IPS-20b (cell line): ENCODE measurements around the gene LEFTY1.

Source experiments
- H3K27ac ChIP-seq: one replicate; pipeline ENCODE4 v1.5.1; 2013; ENCODE audit warnings: low read length
- H3K27me3 ChIP-seq: 2 replicates; pipeline ENCODE4 v1.6.1; 2013; ENCODE audit warnings: mild to moderate bottlenecking, low read length, inconsistent platforms; ENCODE audit not compliant: insufficient read depth
- H3K36me3 ChIP-seq: 2 replicates; pipeline ENCODE4 v1.6.1; 2013; ENCODE audit warnings: low read depth, mild to moderate bottlenecking, inconsistent platforms, low read length, moderate library complexity; ENCODE audit not compliant: insufficient read depth
- H3K4me1 ChIP-seq: 2 replicates; pipeline ENCODE4 v1.6.1; 2013; ENCODE audit warnings: mild to moderate bottlenecking, control low read depth, inconsistent platforms, low read length, moderate library complexity; ENCODE audit not compliant: insufficient read depth
- H3K4me3 ChIP-seq: 2 replicates; pipeline ENCODE4 v1.5.1; 2013; ENCODE audit warnings: mild to moderate bottlenecking, low read length, inconsistent platforms
- H3K9ac ChIP-seq: 2 replicates; pipeline ENCODE4 v1.6.1; 2013; ENCODE audit warnings: low read depth, mild to moderate bottlenecking, inconsistent platforms, low read length, moderate library complexity
- H3K9me3 ChIP-seq: 2 replicates; pipeline ENCODE4 v1.6.1; 2013; ENCODE audit warnings: mild to moderate bottlenecking, low read depth, low read length, inconsistent platforms; ENCODE audit not compliant: insufficient read depth

Gene LEFTY1

DNA sequence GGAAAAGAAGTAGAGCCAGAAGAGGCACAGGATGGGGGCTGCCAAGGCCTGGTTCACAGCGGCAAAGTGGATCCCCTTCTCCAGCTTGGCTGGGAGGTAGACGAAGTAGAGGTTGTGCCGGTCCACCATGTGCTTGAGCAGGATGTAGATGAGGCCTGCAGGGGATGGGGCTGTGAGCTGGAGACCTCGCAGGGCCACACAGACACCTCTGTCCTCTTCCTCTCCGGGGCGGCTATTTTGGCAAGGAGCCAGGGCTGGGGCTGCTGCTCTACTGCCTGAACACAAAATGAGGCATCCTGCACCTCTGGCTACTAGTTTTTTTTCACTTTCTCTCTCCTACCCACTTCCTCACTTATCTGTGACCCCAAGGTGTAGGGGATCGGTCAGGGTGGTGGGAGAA, 39.0 kb downstream of the LEFTY1 start:
- Histone ChIP-seq H3K36me3 (peaks cover 54% of the 10 kb centered on the region), H3K27ac (no peak overlapping the region), H3K9ac (no peak overlapping the region), H3K4me1 (peaks cover 7% of the 10 kb centered on the region; the same call in 1 of the 2 replicates), H3K4me3 (no peak overlapping the region), H3K9me3 (peaks cover 3% of the 10 kb centered on the region; the same call in 1 of the 2 replicates), H3K27me3 (no peaks in the 10 kb centered on the region)

DNA sequence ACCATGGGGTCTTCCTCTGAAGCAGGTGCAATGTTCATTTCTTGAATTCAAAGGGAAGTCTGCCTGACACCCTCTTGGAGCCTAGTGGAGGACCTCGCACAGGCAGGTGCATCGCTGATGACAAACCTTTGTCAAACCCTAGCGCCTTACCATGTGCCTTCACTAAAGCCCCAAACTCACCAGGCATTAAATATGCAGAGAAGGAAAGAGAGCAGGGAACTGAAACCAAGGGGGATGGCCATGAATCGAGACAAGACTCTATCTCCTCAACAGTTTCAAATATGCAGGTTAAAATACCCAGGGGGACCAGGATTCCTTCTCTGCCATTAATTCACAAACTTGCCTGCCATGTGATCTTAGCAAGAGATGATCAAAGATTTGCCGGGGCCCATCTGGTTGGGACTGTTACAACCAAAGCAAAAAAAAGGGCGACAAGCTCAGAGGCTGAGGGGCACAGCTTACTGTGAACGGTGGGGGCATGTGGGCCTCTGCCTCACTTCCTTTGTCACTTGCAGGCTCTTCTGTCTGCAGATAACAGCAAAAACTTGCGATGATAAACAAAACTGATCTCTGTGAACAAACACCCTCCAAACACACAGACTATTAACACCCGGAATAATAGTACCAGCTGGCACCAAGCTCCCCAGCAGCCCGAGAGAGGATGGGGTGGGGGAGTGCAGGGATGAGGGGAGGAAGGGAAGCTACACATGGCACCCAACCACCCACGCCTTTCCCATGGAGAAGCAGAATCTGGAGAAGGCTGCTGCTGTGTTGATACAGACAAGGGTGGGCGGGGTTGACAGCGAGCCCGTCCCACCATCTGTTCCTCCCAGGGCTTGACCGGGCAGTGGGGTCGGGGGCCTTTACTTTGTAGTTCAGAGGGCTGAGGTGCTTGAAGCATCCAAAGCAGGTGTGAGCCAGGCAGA, 40.7 kb downstream of the LEFTY1 start:
- no peaks in the 10 kb centered on the region for H3K27me3 ChIP-seq
- peaks cover 41% of the 10 kb centered on the region for H3K36me3 ChIP-seq
- H3K9ac ChIP-seq = no peak overlapping the region
- peaks cover 7% of the 10 kb centered on the region; the same call in 1 of the 2 replicates for H3K4me1 ChIP-seq
- peaks cover 3% of the 10 kb centered on the region; the same call in 1 of the 2 replicates for H3K9me3 ChIP-seq
- no peak overlapping the region for H3K27ac ChIP-seq
- H3K4me3 ChIP-seq = no peak overlapping the region

DNA sequence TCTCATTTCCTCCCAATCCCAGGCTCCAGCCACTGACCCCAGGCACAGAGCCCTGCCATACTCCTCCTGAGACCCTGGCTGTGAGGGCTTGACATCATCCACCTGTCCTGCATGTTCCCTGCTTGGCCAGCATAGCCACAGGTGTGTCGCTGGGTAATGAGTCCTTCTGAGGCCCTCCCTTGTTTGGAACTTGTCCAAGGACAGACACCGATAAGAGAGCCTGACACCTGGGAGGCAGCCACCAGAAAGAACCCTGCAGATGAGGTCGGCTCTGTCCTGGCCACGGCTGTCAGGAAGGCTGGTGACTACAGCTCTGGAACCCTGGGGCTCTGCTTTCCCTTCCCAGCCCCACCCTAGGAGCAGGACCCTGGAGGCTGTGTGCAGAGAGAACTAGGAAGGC, 41.3 kb downstream of the LEFTY1 start:
- no peaks in the 10 kb centered on the region for H3K27me3 ChIP-seq
- H3K4me3 ChIP-seq = no peak overlapping the region
- H3K9ac ChIP-seq = no peak overlapping the region
- H3K9me3 ChIP-seq = peaks cover 3% of the 10 kb centered on the region; the same call in 1 of the 2 replicates
- H3K4me1 ChIP-seq = peaks cover 7% of the 10 kb centered on the region; the same call in 1 of the 2 replicates
- peaks cover 37% of the 10 kb centered on the region for H3K36me3 ChIP-seq
- no peak overlapping the region for H3K27ac ChIP-seq

DNA sequence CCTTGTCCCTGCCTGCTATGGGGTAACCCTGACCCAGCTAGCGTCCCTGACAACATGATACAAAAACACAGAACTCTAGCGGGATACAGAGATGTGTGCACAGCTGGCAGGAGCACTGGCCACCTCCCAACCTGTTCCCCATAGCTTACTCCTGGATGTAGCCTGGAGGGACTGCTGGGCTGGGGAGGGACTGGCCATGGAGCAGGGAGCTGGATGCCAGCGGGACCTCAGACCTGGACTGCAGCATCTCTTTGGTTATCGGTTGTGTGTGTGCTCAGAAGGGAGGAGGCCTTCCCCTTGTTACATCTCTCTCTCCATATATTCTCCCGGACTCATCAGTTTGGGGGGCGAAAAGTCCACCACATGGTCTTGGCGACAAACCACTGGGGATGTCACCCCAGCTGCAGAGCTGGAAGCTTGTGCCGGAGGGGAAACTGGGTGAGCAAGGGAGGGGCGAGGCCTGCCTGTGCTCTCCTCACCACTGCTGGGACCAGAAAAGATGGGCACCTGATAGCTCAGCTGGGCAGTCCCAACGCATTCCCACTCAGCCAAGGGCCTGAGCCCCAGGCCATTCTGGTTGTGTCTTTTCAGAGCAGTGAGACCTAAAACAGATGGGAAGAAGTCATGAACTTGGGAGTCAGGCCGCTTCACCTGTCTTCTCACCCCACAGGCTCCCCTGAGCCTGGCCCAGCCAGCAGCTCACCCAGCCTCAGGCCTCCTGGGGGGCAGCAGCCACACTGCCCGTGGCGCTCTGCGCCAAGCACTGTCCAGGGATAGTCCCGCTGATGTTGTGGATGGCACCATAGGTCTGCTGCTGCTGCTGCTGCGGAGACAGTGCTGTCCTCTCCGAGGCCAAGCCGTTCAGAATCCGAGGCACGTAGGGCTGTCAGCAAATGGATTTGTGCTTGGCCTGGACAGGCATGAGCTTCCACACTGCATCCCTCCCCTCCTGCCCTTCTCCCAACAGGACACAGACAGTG, 42.3 kb downstream of the LEFTY1 start:
- Histone ChIP-seq H3K9ac (no peak overlapping the region), H3K27ac (no peak overlapping the region), H3K9me3 (0 out of 2 replicates have a peak, but pooled peaks cover 3% of the 10 kb centered on the region), H3K4me1 (peaks cover 7% of the 10 kb centered on the region; the same call in 1 of the 2 replicates), H3K27me3 (no peaks in the 10 kb centered on the region), H3K36me3 (peaks cover 29% of the 10 kb centered on the region), H3K4me3 (no peak overlapping the region)

DNA sequence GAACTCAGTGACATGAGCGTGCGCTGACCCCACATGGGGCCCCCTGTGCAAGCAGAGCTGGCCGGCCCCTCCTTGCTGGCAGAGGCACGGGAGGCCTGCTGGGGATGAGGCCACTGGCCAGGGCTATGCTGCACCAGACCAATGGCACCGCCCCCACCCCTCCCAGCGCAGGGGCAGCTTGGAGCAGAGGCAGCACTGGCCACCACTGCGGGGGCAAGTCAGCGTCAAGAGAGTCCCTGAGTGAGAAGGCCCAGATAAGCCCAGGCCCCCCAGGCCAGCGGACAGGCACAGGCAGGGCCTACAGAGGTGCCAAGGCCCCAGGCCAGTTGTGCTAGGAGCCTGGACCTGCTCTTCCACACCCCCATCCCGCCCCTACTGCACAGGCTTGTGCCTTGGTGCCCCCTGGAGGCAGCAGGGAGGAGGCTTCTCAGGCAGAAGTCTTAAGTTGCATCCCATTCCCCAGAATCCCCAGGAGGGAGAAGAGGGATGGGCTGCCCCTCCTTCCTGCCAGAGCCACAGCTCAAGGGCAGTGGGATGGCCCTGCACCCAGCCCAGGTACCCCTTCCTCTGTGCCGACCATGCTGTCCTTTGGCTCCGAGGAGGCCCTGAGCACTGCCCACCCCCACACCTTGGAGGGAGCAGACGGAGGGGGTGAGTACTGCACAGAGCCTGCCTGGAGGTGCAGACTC, 43.2 kb downstream of the LEFTY1 start:
- Histone ChIP-seq H3K36me3 (peaks cover 27% of the 10 kb centered on the region), H3K9ac (no peak overlapping the region)

DNA sequence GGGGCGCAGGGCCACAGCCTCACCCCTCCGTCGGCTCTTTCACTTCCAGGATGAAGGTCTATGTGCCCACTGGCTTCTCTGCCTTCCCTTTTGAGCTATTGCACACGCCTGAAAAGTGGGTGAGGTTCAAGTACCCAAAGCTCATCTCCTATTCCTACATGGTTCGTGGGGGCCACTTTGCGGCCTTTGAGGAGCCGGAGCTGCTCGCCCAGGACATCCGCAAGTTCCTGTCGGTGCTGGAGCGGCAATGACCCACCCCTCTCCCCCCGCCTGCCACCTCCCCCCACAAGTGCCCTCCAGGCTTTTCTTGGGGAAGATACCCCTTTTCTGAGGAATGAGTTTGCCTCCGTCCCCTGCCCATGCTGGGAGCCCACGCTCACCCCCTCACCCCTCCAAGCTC, 43.8 kb downstream of the LEFTY1 start:
- peaks cover 32% of the 10 kb centered on the region for H3K36me3 ChIP-seq
- no peak overlapping the region for H3K27ac ChIP-seq
- peaks cover 7% of the 10 kb centered on the region; the same call in 1 of the 2 replicates for H3K4me1 ChIP-seq
- no peak overlapping the region for H3K4me3 ChIP-seq
- no peak overlapping the region for H3K9ac ChIP-seq
- no peaks in the 10 kb centered on the region for H3K27me3 ChIP-seq
- H3K9me3 ChIP-seq = no peaks in the 10 kb centered on the region

More for the DNA sequence above, 43.2 kb downstream of the LEFTY1 start:
- peaks cover 7% of the 10 kb centered on the region; the same call in 1 of the 2 replicates for H3K4me1 ChIP-seq
- H3K4me3 ChIP-seq = no peak overlapping the region
- no peaks in the 10 kb centered on the region for H3K27me3 ChIP-seq
- H3K27ac ChIP-seq = no peak overlapping the region
- no peaks in the 10 kb centered on the region for H3K9me3 ChIP-seq

DNA sequence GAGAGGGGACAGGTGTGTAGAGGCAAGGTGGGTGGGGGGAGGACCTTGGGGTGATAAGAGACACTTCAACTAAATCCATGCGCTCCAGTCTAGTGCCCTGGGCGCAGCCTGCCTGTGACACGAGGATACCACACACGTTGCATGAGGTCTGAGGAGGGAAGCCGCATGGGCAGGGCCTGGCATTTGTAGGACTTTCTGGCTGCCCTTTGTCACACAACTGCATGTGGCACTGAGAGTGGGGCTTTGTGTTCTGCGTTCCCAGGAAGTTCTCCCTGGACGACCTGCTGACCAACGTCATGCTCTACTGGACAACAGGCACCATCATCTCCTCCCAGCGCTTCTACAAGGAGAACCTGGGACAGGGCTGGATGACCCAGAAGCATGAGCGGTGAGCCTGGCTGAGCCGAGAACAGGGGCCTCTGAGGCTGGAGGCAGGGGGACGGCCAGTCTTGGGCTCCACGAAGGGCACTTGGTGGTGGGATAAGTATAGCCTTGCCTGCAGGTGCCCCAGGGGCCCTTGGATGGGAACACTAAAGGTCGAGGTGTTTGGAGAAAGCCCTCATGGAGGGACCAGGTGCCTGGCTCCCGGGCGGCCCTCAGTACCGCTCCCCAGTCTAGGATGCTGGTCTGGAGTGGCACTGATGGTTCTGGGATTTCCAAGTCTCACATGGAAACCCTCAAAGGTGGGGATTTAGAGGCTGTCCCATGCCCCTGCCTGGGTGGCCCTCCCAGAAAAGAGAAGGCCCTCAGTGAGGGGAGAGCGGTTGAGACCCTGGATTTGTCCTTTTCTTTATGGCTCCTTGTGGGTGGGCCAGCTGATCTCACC, 44.5 kb downstream of the LEFTY1 start:
- Histone ChIP-seq H3K9me3 (no peaks in the 10 kb centered on the region), H3K4me1 (peaks cover 7% of the 10 kb centered on the region; the same call in 1 of the 2 replicates), H3K4me3 (no peak overlapping the region), H3K27ac (no peak overlapping the region), H3K27me3 (no peaks in the 10 kb centered on the region), H3K9ac (no peak overlapping the region), H3K36me3 (peaks cover 31% of the 10 kb centered on the region)

DNA sequence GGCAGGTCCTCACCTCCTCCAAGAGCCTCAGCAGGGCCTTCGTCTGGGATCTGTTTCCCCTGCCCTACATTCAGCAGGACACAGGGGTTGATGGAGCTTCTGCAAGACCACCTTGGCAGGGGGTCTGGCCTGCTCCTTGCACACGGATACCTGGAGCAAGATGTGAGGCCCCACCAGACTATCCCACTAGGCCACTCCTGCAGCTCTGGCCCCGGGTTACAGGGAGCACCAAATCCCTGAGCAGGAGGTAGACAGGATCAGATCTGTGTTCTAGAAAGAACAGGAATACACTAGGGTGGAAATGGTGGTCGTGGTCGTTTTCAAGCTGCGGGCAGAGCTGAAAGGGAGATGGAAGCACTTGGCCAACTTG, 45.5 kb downstream of the LEFTY1 start:
- peaks cover 7% of the 10 kb centered on the region; the same call in 1 of the 2 replicates for H3K4me1 ChIP-seq
- no peak overlapping the region for H3K4me3 ChIP-seq
- H3K9me3 ChIP-seq = no peaks in the 10 kb centered on the region
- no peak overlapping the region for H3K27ac ChIP-seq
- H3K27me3 ChIP-seq = no peaks in the 10 kb centered on the region
- H3K36me3 ChIP-seq = peaks cover 27% of the 10 kb centered on the region
- H3K9ac ChIP-seq = no peak overlapping the region

DNA sequence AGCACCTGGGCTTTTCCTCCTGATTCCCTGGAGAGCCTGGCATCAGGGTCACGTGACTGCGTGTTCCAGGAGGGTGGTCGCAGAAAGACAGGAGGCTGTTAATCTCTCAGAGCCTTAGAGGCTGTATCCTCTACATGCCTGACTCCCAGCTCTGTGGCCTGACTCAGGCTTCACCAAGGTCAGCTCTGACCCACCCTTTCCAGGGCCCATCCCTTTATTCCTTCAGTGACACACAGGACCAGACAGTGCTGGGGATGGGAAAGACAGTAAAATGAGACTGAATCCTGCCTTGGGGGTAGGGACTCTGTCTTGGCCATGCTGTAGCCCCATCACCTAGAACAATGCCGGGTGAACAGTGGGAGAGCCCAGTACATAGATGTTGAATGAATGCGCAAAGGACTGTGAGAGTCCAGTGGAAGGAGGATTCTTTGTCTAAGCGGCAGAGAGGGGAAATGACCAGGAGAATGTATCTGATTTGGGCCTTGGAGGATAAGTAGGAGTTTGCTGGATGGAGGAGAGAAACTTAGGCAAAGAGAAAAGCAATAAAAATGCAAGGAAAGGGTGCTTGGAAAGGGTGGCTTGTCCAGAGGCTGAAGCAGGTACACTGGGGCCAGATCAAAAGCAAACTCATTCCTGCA, 46.0 kb downstream of the LEFTY1 start:
- Histone ChIP-seq H3K36me3 (peaks cover 27% of the 10 kb centered on the region), H3K27ac (no peak overlapping the region), H3K9me3 (no peaks in the 10 kb centered on the region), H3K9ac (no peak overlapping the region), H3K4me1 (peaks cover 7% of the 10 kb centered on the region; the same call in 1 of the 2 replicates), H3K27me3 (no peaks in the 10 kb centered on the region), H3K4me3 (no peak overlapping the region)

DNA sequence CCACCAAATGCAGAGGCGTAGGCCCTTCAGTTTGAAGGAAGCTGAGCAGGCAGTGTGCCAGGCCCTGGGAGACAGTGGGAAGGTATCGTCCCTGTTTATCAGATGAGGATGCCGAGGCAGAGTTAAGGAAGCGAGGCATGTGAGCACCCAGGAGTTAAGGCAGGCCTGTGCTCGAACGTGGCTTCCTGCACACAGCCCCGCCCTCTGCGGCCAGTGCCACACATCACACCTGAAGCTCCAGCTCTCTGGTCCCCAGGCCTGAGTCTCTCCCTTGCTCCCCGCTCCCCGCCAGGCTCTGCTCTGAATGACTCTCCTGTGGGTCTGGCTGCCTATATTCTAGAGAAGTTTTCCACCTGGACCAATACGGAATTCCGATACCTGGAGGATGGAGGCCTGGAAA, 46.9 kb downstream of the LEFTY1 start:
- H3K36me3 ChIP-seq = peaks cover 20% of the 10 kb centered on the region
- no peak overlapping the region for H3K27ac ChIP-seq
- H3K27me3 ChIP-seq = no peaks in the 10 kb centered on the region
- H3K9me3 ChIP-seq = no peaks in the 10 kb centered on the region
- no peak overlapping the region for H3K4me3 ChIP-seq
- no peak overlapping the region for H3K9ac ChIP-seq
- H3K4me1 ChIP-seq = peaks cover 7% of the 10 kb centered on the region; the same call in 1 of the 2 replicates
